ENCODE measurements around the gene SRSF3.

DNA sequence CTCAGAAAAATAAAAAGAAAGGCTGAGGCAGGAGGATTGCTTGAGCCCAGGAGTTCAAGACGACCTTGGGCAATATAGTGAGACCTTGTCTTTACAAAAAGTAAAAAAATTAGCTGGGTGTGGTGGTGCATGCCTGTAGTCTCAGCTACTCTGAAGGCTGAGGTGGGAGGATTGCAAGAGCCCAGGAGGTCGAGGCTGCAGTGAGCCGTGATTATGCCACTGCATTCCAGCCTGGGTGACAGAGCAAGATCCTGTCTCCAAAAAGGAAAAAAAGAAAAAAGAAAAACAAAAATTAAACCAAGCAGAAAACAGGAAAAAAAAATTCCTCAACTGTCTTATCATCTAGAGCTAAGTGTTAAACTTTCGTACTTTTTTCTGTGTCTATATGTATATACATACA is 12.4 kb upstream of the SRSF3 start:
- TF ChIP-seq TAF1 (IDR thresholded peaks at IDR 0.05; ENCODE audit: borderline replicate concordance, insufficient read depth, low read length): no peak
- TF ChIP-seq, protein P1, sequence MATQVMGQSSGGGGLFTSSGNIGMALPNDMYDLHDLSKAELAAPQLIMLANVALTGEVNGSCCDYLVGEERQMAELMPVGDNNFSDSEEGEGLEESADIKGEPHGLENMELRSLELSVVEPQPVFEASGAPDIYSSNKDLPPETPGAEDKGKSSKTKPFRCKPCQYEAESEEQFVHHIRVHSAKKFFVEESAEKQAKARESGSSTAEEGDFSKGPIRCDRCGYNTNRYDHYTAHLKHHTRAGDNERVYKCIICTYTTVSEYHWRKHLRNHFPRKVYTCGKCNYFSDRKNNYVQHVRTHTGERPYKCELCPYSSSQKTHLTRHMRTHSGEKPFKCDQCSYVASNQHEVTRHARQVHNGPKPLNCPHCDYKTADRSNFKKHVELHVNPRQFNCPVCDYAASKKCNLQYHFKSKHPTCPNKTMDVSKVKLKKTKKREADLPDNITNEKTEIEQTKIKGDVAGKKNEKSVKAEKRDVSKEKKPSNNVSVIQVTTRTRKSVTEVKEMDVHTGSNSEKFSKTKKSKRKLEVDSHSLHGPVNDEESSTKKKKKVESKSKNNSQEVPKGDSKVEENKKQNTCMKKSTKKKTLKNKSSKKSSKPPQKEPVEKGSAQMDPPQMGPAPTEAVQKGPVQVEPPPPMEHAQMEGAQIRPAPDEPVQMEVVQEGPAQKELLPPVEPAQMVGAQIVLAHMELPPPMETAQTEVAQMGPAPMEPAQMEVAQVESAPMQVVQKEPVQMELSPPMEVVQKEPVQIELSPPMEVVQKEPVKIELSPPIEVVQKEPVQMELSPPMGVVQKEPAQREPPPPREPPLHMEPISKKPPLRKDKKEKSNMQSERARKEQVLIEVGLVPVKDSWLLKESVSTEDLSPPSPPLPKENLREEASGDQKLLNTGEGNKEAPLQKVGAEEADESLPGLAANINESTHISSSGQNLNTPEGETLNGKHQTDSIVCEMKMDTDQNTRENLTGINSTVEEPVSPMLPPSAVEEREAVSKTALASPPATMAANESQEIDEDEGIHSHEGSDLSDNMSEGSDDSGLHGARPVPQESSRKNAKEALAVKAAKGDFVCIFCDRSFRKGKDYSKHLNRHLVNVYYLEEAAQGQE (IDR thresholded peaks at IDR 0.05; ENCODE audit: insufficient read depth in 1 of 2, low read depth in 2 of 2, low read length in 2 of 2): no peak
- TF ChIP-seq SIN3A (IDR thresholded peaks at IDR 0.05; ENCODE audit: borderline replicate concordance, insufficient read depth, low read length): no peak
- TF ChIP-seq POLR2AphosphoS5 (IDR thresholded peaks at IDR 0.05; ENCODE audit: low read depth, low read length): no peak
- no peak for TF ChIP-seq FOXP2 (optimal IDR thresholded peaks at IDR 0.05; ENCODE audit: borderline replicate concordance, extremely low read depth, extremely low read length, insufficient read depth)

All from PFSK-1 (cell line).